NCI-H345 (cell line): ENCODE results near the gene PPFIBP2.

Experiments
- DNase-seq: peaks from one replicate; lab custom pipeline; 2025; lab: John Stamatoyannopoulos, UW

Gene PPFIBP2

GRCh38 chr11:7603031-7603781 lies 89.4 kb downstream of the PPFIBP2 start:
- no peak for DNase-seq

DNA sequence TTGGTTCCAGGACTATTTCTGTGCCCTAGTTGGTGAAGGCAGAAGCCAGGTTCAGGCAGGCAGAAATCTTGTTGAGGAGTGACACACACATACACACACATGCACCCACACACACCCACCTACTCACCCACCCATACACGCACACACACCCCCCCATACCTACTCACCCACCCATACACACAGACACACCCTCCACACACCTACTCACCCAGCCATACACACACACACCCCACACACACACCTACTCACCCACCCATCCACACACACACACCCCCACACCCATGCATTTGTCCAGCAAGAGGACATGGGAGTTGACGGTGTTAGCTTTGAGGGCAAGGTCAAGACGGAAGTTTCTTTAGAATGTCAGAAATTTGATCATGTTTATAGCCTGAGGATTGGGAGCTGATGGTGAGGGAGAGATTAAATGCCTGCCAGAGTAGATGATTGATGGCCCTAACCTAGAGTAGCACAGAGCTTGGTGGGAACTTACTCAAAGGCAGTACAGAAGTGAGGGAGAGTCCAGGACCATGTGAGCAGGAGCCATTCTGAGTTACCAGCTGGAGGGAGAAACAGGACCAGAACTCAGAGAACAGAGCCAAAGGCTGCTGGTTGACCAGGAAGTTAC lies 90.6 kb downstream of the PPFIBP2 start:
- DNase-seq = no peak

DNA sequence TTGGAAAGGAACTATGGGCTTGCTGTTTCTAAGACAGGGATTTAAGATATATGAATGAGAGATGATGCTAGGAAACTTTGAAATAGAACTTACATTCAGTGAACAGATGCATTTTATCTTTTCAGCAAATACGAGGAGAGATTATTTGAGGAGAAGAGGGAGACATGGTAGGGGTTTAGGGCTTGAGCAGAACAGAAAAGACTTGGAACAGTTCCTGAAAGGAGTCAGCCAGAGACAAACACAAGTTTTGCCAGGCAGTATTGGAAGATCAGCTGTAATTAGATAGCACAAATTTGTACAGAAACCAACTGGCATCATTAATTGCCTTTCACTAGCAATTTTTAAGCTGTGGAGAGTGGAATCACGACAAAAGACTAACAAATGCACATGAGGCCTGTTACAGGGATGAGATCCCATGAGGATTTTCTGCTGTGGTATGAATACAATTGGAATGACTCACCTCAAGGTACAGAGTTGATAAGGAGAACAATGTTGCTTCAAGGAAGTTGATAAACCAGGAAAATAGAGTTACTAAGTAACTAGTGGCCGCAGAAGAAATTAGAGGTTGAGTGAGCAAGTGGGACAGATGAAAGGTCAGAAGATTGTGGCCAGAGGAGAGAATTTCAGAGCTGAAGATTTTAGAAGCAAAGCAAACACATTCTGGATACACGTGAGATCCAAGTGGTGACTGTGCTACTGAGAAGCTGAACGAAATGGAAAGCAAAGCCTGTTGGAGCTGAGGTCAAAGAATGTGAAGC lies 91.6 kb downstream of the PPFIBP2 start:
- no peak for DNase-seq

DNA sequence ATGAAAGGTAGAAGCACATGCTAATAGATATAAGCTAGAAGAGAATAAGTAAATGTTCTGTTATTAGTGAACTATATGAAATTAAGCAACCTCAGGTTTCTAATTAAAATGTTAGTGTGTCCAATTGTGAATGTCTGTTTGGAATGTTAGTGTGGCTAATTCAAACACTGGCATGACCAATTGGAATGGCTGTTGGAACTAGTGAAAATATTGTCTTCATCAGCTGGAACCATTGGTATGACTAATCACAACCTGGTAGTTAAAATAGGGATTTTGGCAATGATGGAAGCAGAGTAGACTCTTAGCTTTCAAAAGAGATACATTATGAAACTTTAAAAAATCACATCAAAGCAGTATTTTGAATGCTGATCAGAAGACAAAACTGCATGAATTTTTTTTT lies 92.7 kb downstream of the PPFIBP2 start:
- DNase-seq = no peak

DNA sequence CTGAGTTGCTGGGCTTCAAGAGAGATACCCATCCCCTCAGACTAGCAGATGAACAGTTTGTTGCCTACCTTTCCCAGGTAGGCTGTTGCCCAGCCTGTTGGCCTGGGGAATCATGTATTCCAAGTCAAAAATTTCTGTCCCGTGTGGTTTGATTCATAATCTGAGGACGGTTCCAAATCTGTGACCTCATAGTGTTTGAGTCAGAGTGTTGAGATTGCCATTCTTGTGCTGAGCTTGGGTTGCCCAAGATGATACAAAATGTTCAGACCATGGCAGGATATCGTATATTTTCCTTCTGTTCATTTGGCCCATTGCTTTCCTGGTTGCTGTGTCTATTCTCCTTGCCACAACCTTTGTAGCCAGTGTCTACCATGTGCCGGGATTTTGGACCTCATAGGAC lies 95.2 kb downstream of the PPFIBP2 start:
- DNase-seq = no peak

DNA sequence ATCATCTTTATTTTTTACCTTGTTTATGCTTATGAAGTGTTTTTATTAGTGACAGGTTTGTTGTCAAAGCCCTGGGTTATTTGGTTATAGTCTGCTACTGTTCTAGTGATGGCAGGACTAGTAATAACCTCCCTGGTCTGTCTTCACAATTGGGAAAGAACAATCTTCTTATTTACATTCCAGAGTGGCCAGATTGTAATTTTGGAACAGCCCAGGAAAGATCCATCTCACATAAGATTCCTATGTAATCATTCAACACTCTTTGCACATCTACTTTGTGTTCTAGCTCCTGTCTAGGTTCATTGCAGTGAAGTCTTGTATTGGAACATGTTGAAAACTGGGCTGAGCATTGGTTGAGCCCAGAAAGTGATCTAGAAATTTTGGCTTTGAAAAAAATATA lies 95.7 kb downstream of the PPFIBP2 start:
- no peak for DNase-seq

GRCh38 chr11:7610393-7610792 lies 96.6 kb downstream of the PPFIBP2 start:
- DNase-seq = no peak

DNA sequence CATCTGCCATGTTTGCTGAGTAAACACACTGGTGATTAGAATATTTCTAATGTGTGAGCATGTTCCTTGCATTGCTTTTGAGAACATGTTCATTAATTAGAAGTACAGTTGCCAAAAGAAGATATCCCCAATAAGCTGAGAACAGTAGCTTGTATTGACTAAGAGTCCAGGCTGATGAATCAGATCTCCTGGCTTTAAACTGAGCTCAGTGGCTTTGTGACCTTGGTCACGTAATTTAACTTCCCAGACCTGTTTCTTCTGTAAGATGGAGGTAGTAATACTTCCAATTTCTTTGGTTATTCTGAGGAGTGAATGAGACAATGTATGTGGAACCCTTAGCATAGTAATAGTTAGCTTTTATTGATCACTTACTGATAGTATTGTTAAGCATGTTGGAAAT lies 97.6 kb downstream of the PPFIBP2 start:
- DNase-seq = no peak

GRCh38 chr11:7612056-7612660 lies 98.4 kb downstream of the PPFIBP2 start:
- DNase-seq = no peak

DNA sequence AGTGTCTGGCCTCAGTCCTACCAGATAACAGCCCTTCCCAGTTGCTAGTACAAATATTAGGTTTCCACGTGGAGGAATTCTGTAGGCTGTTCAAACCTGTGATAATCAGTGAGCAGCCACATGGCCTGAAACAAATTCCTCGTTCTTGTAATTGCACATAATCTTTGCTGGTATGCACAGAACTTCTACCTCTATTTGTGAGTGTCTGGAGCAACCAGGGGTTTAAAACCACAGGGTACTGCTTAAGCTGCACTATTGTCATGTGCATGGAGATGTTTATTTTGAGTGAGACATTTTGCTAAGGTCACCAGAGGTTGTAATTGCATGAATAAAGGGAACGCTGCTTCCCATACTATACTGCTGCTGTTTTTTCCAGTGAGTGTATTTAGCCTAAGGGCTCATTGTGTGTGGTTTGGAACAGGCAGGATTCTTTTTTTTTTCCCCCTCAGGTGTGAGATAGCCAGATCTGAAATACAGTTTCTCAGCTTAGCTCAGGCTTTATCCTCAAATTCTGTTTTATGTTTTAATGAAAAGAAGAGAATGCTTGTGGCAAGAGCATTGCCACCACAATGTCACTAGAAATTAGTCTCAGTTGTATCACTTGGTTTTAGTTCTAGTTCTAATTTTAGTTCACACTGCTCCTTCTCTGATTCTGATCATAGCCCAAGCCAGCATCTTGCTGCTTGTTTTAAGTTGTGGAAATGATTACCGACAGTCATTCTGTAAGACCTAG lies 99.0 kb downstream of the PPFIBP2 start:
- DNase-seq = peak; percentile 7

DNA sequence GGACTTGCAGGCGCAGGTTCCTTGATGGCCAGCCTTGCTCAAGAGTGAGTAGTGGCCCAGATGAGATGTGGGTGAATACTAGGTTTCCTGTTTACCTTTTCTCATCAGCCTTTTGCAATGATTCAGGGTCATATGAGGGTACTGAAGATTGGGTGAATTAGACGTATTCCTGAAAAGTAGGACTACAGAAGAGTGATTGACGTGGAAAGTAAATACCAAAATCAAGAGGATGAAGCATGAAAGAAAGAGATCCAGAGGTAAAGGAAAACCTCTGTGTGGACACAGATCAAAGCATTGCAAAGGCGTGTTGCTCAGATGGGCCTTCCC lies 99.6 kb downstream of the PPFIBP2 start:
- DNase-seq = no peak

DNA sequence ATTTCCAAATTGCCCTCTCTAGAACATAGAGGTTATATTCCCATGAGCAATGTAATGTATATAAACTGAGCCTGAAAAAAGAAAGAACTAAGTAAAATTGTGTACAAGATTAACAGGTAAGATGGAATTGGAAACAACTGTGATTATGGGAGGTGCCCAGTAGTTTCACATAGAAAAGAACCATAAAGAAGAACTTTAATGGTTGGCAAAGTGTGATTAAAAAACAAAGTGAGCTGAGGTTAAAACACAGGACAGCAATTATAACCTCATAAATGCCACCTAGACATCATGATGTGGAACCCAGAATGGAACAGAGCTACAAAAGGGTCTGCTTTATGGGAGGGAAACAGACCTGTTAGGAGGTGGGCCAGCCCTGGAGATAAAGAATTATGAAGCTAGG lies 100.9 kb downstream of the PPFIBP2 start:
- no peak for DNase-seq

GRCh38 chr11:7617032-7617431 lies 103.2 kb downstream of the PPFIBP2 start:
- DNase-seq = no peak

GRCh38 chr11:7619322-7619721 lies 105.5 kb downstream of the PPFIBP2 start:
- DNase-seq = no peak

- no peak for DNase-seq
Observed at GRCh38 chr11:7621090-7621489, 107.3 kb downstream of the PPFIBP2 start.

DNA sequence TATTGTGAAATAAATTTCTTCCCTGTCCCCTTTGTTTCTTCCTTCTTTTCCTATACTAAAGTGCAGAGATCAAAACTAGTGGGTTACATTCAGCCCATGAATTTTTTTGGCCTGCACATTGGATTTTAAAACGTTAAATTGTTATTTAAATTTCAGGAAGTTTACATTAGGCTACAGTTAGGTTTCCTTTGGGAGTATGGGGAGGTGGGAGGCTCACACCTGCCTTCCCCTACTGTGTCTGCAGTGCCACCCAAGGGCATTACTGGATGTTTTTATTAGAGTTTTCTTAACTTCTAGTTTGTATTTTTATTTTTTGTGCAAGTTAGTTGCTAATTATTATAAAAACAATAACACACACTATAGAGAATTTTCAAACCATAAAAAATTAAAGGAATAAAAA lies 107.8 kb downstream of the PPFIBP2 start:
- no peak for DNase-seq

DNA sequence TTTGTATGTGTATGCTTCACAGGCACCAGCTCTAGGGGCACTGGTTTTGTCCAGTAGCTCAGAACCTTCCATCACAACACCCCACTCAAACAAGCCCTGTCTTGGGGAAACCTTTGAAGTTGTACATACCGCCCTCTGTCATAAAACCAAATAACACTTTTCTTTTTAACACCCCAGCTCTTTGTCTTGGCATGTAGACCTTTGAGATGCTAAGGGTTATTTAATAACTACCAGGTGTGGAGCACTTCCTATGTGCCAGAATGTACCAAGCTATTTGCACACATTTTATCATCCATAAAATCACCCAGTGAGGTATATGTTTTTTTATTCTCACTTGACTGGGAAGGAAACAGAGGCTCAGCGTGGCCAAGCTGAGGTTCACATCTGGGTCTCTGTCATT lies 108.9 kb downstream of the PPFIBP2 start:
- no peak for DNase-seq

- DNase-seq = no peak
Observed at GRCh38 chr11:7628660-7629059, 114.9 kb downstream of the PPFIBP2 start.

DNA sequence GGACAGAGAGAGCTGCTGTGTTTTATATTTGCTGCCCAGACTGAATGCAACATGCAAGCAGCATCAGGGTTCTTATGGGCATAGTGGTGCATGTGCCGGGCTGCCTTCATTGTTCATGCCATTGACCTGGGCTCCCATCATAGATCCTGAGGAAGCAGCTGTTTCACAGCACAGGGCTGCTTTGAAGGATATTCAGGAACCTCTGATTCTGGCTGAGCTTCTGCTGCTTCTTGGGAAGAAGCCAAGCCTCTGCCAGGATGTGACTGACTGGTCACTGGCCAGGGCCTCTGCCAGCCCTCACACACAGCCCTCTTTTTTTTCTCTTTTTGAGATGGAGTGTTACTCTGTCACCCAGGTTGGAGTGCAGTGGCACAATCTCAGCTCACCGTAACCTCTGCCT lies 116.2 kb downstream of the PPFIBP2 start:
- DNase-seq = no peak

DNA sequence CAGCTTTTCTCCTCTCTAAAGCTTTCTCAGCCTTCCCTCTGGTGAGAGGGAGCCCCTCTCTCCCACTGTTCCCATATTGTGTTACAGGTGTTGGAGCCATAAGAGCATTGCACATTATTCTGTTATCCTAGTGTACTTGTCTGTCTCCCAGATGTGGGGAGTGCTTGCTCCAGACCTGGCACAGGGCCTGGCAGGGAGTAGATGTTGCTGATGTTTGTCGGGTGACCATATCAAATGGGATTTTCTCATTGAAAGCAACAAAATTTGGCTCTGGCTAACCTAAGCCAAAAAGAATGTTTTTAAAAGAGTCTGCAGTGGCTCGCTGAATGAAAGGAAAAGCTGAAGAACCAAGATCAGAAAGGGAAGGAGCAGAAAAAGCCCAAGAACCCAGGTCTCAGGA lies 118.4 kb downstream of the PPFIBP2 start:
- no peak for DNase-seq

GRCh38 chr11:7635137-7635536 lies 121.3 kb downstream of the PPFIBP2 start:
- no peak for DNase-seq

GRCh38 chr11:7635708-7636107 lies 121.9 kb downstream of the PPFIBP2 start:
- DNase-seq = no peak
